Endothelial cell (in vitro differentiated cells): ENCODE results near the gene KRTAP2-3. TPM values are rescaled to one million over a fixed set of nuclear protein-coding genes. Genes with fewer than 3 reads are reported as not detected.
"Not testable (repeated sequence)": the region's sequence is repeated elsewhere in the genome, so short reads cannot be mapped to it uniquely, and the experiment has no call there.

ENCODE experiments used
- DNase-seq: peaks from one replicate; pipeline ENCODE4 v3.0.0; 2021; ENCODE audit warnings: low spot score
- H3K27ac Mint-ChIP-seq: one replicate; pipeline ENCODE4 v1.8.0; 2021; ENCODE audit warnings: mixed read lengths, inconsistent platforms; ENCODE audit not compliant: unreplicated experiment
- H3K27me3 Mint-ChIP-seq: one replicate; pipeline ENCODE4 v1.8.0; 2021; ENCODE audit warnings: mild to moderate bottlenecking, moderate library complexity, mixed read lengths, inconsistent platforms; ENCODE audit not compliant: unreplicated experiment
- H3K36me3 Mint-ChIP-seq: one replicate; pipeline ENCODE4 v1.8.0; 2021; ENCODE audit warnings: mild to moderate bottlenecking, low read depth, mixed read lengths, inconsistent platforms; ENCODE audit not compliant: unreplicated experiment
- H3K4me1 Mint-ChIP-seq: one replicate; pipeline ENCODE4 v1.8.0; 2021; ENCODE audit warnings: mild to moderate bottlenecking, mixed read lengths, inconsistent platforms; ENCODE audit not compliant: unreplicated experiment
- H3K4me3 Mint-ChIP-seq: one replicate; pipeline ENCODE4 v1.8.0; 2021; ENCODE audit warnings: mild to moderate bottlenecking, mixed read lengths, inconsistent platforms; ENCODE audit not compliant: unreplicated experiment
- H3K9me3 Mint-ChIP-seq: one replicate; pipeline ENCODE4 v1.8.0; 2021; ENCODE audit warnings: mixed read lengths, inconsistent platforms; ENCODE audit not compliant: unreplicated experiment
- CTCF ChIP-seq: fragments of 200-600 bp; sonication (generic); IDR thresholded peaks from one replicate; pipeline ENCODE4 v1.5.0; 2021; ENCODE audit warnings: antibody characterized with exemption; ENCODE audit not compliant: unreplicated experiment
- total RNA-seq: library from RNA; stranded (reverse); fragmentation: NEBNext Ultra II Directional; extraction: Animal tissue kit (Norgen Biotek cat#: 25700); gene quantifications from one replicate; pipeline ENCODE4 v1.2.1, GENCODE V29; 2021; ENCODE audit not compliant: unreplicated experiment

Gene KRTAP2-3
- total RNA-seq, 1 donor from 2014 or later: not detected

GRCh38 chr17:41063449-41063848 lies 3.5 kb upstream of the KRTAP2-3 start:
- Mint-ChIP-seq H3K4me1 (no peaks in the 10 kb centered on the region), H3K4me3 (no peak overlapping the region), H3K27me3 (peaks cover 1% of the 10 kb centered on the region)

GRCh38 chr17:41061964-41062363 lies 2.0 kb upstream of the KRTAP2-3 start:
- no peaks in the 10 kb centered on the region for H3K9me3 Mint-ChIP-seq
- DNase-seq: no peak
- TF ChIP-seq CTCF: no peak
- no peak overlapping the region for H3K4me3 Mint-ChIP-seq
- H3K36me3 Mint-ChIP-seq: no peaks in the 10 kb centered on the region
- H3K27ac Mint-ChIP-seq: no peak overlapping the region
- H3K27me3 Mint-ChIP-seq: peaks cover 1% of the 10 kb centered on the region
- H3K4me1 Mint-ChIP-seq: no peaks in the 10 kb centered on the region

More at GRCh38 chr17:41063449-41063848, 3.5 kb upstream of the KRTAP2-3 start:
- DNase-seq: no peak
- Mint-ChIP-seq H3K36me3 (no peaks in the 10 kb centered on the region), H3K27ac (no peak overlapping the region), H3K9me3 (no peaks in the 10 kb centered on the region)
- TF ChIP-seq CTCF: no peak

GRCh38 chr17:41059276-41060051 lies 450 bp downstream of the KRTAP2-3 start:
- DNase-seq, H3K4me3 Mint-ChIP-seq, H3K9me3 Mint-ChIP-seq, H3K36me3 Mint-ChIP-seq, H3K27me3 Mint-ChIP-seq, H3K27ac Mint-ChIP-seq, H3K4me1 Mint-ChIP-seq: not testable (repeated sequence)

- Mint-ChIP-seq H3K9me3 (no peaks in the 10 kb centered on the region), H3K4me3 (no peak overlapping the region), H3K4me1 (no peaks in the 10 kb centered on the region), H3K36me3 (no peaks in the 10 kb centered on the region), H3K27ac (no peak overlapping the region), H3K27me3 (peaks cover 1% of the 10 kb centered on the region)
- no peak for DNase-seq
- no peak for TF ChIP-seq CTCF
Observed at GRCh38 chr17:41058741-41059140, 1.2 kb downstream of the KRTAP2-3 start.

- TF ChIP-seq CTCF: no peak
- Mint-ChIP-seq H3K4me3 (no peak overlapping the region), H3K4me1 (no peaks in the 10 kb centered on the region), H3K27me3 (no peaks in the 10 kb centered on the region), H3K9me3 (no peaks in the 10 kb centered on the region), H3K36me3 (no peaks in the 10 kb centered on the region), H3K27ac (no peak overlapping the region)
- DNase-seq: no peak
Observed at GRCh38 chr17:41057547-41057946, 2.4 kb downstream of the KRTAP2-3 start.

- H3K27me3 Mint-ChIP-seq, H3K27ac Mint-ChIP-seq, H3K4me3 Mint-ChIP-seq, DNase-seq, H3K9me3 Mint-ChIP-seq, H3K36me3 Mint-ChIP-seq, H3K4me1 Mint-ChIP-seq: not testable (repeated sequence)
Observed at GRCh38 chr17:41055130-41055529, 4.8 kb downstream of the KRTAP2-3 start, which contains the start of gene KRTAP2-2. TSS of gene KRTAP2-2 (minus strand) at chr17:41055230. CDS start at chr17:41055211, 19 bp downstream.

GRCh38 chr17:41054556-41054955 lies 5.4 kb downstream of the KRTAP2-3 start:
- not testable (repeated sequence) for DNase-seq

More at GRCh38 chr17:41054556-41054955, 5.4 kb downstream of the KRTAP2-3 start:
- not testable (repeated sequence) for H3K27me3 Mint-ChIP-seq, H3K9me3 Mint-ChIP-seq, H3K4me1 Mint-ChIP-seq, H3K4me3 Mint-ChIP-seq, H3K27ac Mint-ChIP-seq, H3K36me3 Mint-ChIP-seq
